Measurements from ENCODE around the gene HNRNPL.
"Not testable (repeated sequence)": the region's sequence is repeated elsewhere in the genome, so short reads cannot be mapped to it uniquely, and the experiment has no call there.

HNRNPL gene

GRCh38 chr19:38830039-38830733 is 19.6 kb downstream of the HNRNPL start:
- no peak for DNase-seq (ENCODE audit: low spot score)

DNA sequence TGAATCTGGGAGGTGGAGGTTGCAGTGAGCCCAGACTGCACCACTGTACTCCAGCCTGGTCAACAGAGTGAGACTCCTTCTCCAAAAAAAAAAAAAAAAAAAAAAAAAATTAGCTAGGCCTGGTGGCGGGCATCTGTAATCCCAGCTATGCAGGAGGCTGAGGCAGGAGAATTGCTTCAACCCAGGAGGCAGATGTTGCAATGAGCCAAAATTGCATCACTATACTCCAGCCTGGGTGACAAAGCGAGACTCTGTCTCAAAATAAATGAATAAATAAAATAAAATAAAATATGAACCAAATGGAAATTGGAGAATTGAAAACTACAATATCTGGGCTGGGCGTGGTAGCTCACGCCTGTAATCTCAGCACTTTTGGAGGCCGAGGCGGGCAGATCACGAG is 20.6 kb downstream of the HNRNPL start:
- not testable (repeated sequence) for DNase-seq (ENCODE audit: low spot score)

DNA sequence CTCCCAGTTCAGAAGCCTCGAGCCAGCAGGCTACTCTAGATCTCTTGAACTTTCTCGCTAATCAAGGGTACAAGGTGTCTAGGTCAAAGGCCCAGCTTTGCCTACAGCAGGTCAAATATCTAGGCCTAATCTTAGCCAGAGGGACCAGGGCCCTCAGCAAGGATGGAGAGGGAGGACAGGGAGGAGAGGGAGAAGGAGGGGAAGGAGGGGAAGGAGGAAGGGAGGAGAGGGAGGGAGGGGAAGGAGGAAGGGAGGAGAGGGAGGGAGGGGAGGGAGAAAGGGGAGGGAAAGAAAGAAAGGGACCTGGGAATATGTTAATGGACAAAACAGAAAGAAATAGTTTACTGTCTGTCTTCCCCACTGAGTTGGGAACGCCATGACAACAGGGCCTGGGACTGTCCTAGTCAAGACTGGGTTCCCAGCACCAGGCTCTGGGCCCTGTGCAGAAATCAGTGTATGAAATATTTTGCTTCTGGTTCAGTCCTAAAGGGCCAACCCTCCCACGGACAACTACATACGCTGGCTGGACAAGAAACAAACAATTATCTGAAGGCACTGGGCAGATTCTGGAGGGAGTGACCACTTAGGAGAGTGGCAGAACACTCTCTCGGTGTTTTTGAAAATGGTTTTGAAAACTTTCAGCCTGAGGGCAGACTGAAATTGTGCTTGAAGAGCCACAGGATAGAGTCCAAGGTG is 22.8 kb downstream of the HNRNPL start:
- DNase-seq (ENCODE audit: low spot score) = no peak

DNA sequence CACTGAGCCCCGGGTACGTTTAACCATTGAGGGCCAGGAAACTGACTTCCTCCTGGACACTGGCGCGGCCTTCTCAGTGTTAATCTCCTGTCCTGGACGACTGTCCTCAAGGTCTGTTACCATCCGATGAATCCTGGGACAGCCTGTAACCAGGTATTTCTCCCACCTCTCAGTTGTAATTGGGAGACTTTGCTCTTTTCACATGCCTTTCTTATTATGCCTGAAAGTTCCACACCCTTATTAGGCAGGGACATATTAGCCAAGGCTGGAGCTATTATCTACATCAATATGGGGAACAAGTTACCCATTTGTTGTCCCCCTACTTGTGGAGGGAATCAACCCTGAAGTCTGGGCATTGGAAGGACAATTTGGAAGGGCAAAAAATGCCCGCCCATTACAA is 23.9 kb downstream of the HNRNPL start:
- DNase-seq (ENCODE audit: low spot score) = not testable (repeated sequence)

- DNase-seq (ENCODE audit: low spot score) = not testable (repeated sequence)
These were observed 28.5 kb downstream of the HNRNPL start for GRCh38 chr19:38821230-38821825.

- no peak for DNase-seq (ENCODE audit: low spot score)
These were observed 30.4 kb downstream of the HNRNPL start for GRCh38 chr19:38819231-38819920.

DNA sequence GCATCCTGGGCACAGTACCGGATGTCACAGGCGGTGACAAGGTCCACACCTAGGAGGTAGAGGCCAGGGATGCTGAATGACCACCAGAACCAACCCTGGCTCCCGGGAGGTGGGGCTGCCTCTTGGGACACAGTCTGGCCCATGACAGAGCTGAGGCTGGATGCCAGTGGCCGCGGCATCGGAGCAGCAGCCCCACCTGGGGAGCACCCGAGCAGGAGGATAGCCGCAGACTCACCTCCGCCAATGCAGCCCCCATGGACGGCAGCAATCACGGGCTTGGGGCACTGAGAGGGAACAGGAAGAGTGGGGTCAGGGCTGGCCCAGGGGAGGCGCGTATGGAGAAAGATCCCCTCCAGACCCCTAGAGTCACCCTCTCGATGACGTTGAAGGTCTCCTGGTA is 32.7 kb downstream of the HNRNPL start:
- no peak for DNase-seq (ENCODE audit: low spot score)

DNA sequence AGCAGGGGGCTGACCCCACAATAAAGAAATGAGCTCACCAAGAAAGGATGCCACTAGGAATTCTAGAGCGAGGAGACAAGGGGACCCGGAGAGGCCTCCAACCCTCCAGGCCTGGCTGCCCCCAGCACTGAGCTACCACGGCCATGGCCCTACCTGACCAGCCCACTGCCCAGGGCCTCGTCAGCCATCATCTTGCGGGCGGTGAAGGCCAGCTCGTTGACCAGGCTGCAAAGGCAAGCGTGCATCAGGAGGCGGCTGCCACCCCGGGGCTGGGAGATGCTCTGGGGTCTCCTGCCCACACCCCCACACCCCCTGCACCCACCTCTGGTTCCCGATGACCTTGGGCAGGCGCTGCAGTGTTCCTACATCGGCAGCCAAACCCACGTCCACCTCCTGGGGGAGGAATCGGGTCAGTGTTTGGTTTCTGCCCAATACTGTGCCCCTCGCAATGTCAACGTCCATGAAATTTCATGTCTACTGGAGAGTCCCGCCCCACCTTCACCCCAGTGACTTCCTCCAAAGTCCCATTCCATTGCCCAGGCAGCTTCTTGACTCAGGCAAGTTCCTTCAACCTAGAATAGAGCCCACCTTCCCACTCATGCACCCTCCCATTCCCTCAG is 33.5 kb downstream of the HNRNPL start:
- no peak for DNase-seq (ENCODE audit: low spot score)

DNA sequence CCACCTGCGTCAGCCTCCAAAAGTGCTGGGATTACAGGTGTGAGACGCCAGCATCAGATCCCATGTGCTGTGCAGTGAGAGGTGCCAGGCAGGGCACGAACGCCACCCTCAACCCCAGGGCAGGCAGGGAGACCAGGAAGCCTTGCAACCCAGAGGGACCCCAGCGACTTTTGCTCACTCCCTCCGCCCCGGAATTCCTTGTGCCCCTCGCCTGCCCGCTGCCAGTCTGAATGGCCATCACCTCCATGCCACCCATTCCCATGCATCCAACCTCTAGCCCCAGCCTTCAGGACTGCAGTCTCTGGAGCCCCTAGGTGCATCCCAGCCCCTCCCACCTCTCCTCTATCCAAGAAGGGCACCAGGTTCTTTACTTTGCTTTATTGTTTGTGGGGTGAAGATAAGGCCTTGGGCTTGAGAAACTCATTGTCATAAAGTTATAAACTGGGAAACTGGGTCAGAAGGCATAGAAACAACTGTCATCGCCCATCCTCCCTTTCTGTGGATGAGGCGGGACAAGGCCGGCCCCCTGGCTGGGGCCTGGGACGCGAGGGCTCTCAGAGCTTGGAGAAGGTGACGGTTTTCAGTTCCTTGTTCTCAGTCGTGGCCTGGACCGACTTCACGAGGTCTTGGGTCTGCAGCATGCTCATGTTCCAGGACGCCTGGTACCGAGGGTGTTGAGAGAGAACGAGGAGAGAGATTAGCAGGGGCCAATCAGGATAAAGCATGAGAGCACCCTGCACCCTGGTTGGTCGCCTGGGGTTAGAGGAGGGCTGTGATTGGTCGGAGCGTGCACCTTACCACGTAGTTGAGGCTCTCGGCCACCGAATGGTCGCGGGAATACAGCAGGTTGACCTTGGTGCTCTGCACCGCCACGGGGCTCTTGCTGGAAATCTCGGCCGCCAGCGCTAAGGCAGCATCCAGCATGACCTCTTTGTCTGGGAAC is 34.5 kb downstream of the HNRNPL start:
- DNase-seq (ENCODE audit: low spot score) = no peak

DNA sequence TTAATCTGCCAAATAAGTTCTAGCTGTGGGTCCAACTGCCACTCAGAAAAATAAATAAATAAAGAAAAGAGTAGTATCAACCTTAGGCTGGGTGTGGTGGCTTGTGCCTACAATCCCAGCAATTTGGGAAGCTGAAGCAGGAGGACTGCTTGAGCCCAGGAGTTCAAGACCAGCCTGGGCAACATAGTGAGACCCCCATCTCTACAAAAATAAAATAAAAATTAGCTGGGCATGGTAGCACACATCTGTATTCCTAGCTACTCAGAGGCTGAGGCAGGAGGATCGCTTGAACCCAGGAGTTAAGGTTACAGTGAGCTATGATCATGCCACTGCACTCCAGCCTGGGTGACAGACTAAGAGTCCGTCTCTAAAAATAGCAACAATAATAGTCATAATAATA is 35.9 kb downstream of the HNRNPL start:
- DNase-seq (ENCODE audit: low spot score) = not testable (repeated sequence)

- DNase-seq (ENCODE audit: low spot score) = no peak
These were observed 36.5 kb downstream of the HNRNPL start for GRCh38 chr19:38813323-38813722.

- no peak for DNase-seq (ENCODE audit: low spot score)
These were observed 36.9 kb downstream of the HNRNPL start, which contains the start of gene LGALS4 for GRCh38 chr19:38812841-38813320. LGALS4 (minus strand) TSS chr19:38812945; CDS start chr19:38812886, 59 bp downstream.

DNA sequence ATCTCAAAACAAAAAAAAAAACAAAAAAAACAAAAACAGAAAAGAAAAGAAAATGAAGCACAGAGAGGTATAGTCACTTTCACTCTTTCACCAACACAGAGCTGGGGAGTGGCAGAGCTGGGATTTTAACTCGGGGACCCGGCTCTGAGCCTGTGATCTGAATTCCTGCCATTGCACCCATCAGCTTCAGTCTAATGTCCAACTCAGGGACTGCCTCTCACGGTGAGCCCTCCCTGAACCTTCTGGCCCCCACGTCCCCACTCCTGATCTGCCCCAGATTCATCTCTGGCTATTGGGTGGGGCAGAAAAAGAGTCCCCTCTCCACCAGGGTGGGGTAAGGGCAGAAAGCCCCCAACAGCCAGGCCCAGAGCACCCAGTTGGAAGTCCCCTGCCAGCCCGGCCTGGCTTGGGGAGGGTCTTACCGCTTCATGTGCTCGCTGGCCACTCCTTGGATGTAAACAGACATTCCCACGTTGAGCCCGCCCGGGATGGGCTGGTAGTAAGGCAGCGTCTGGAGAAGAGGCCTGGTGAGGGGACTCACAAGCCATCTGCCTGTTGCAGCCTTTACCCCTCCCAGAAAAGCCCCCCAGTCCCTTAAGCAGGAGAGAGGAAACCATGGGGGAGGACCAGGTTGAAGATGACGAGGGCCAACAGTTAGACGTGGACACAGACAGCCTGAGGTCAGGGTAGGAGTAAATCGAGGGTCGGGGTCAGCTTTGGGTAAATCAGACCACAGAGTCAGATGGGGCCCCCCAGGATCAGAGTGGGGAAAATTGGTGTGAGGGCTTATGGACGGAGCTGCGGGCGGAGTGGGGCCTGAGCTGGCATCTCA is 37.6 kb downstream of the HNRNPL start:
- DNase-seq (ENCODE audit: low spot score) = no peak

GRCh38 chr19:38809592-38810252 is 40.1 kb downstream of the HNRNPL start:
- no peak for DNase-seq (ENCODE audit: low spot score)

- DNase-seq (ENCODE audit: low spot score) = no peak
These were observed 41.0 kb downstream of the HNRNPL start for GRCh38 chr19:38808741-38809140.

- DNase-seq (ENCODE audit: low spot score) = not testable (repeated sequence)
These were observed 42.2 kb downstream of the HNRNPL start for GRCh38 chr19:38807374-38808098.

- DNase-seq (ENCODE audit: low spot score) = no peak
These were observed 43.4 kb downstream of the HNRNPL start for GRCh38 chr19:38806371-38806770.

GRCh38 chr19:38805180-38805579 is 44.6 kb downstream of the HNRNPL start:
- DNase-seq (ENCODE audit: low spot score) = no peak

- no peak for DNase-seq (ENCODE audit: low spot score)
These were observed 46.2 kb downstream of the HNRNPL start for GRCh38 chr19:38803543-38803942.
